ENCODE results near the gene DENND1A.

The DENND1A gene

GRCh38 chr9:123445116-123445515 lies 484.8 kb downstream of the DENND1A start:
- POLR2A ChIA-PET = no interaction called here
- no peak for DNase-seq (ENCODE audit: extremely low spot score)
- CTCF ChIA-PET = no interaction called here
- TF ChIP-seq SP1 (IDR thresholded peaks at IDR 0.05) (no peak), LEF1 (IDR thresholded peaks at IDR 0.05; ENCODE audit: borderline replicate concordance) (no peak), ZNF384 (IDR thresholded peaks at IDR 0.05) (no peak), FOXK2 (IDR thresholded peaks at IDR 0.05) (no peak)

- POLR2A ChIA-PET = no interaction called here
- TF ChIP-seq FOXA1 (IDR thresholded peaks at IDR 0.05) = no peak
- TF ChIP-seq ARNT (IDR thresholded peaks at IDR 0.05) = no peak
- no peak for TF ChIP-seq NFRKB (IDR thresholded peaks at IDR 0.05)
- TF ChIP-seq SP1 (IDR thresholded peaks at IDR 0.05) = no peak
- TF ChIP-seq FOXK2 (IDR thresholded peaks at IDR 0.05) = no peak
- TF ChIP-seq PKNOX1 (IDR thresholded peaks at IDR 0.05) = no peak
- TF ChIP-seq LEF1 (IDR thresholded peaks at IDR 0.05; ENCODE audit: borderline replicate concordance) = no peak
- no peak for TF ChIP-seq SUZ12 (IDR thresholded peaks at IDR 0.05)
- TF ChIP-seq ELF4 (IDR thresholded peaks at IDR 0.05) = no peak
- TF ChIP-seq ZNF384 (IDR thresholded peaks at IDR 0.05) = no peak
- TF ChIP-seq FOXM1 (IDR thresholded peaks at IDR 0.05; ENCODE audit: borderline replicate concordance) = no peak
- CTCF ChIA-PET = no interaction called here
- DNase-seq (ENCODE audit: extremely low spot score) = no peak
Observed at GRCh38 chr9:123441769-123442168, 488.2 kb downstream of the DENND1A start.

GRCh38 chr9:123440256-123440655 lies 489.7 kb downstream of the DENND1A start:
- POLR2A ChIA-PET = no interaction called here
- TF ChIP-seq HDGF (IDR thresholded peaks at IDR 0.05; ENCODE audit: borderline replicate concordance) (no peak), TARDBP (IDR thresholded peaks at IDR 0.05) (no peak), L3MBTL2 (conservative IDR thresholded peaks at IDR 0.05) (no peak), FOXK2 (IDR thresholded peaks at IDR 0.05) (no peak), SUZ12 (IDR thresholded peaks at IDR 0.05) (no peak), CTBP1 (IDR thresholded peaks at IDR 0.05; ENCODE audit: borderline replicate concordance) (no peak), ARNT (IDR thresholded peaks at IDR 0.05) (no peak), FOXM1 (IDR thresholded peaks at IDR 0.05; ENCODE audit: borderline replicate concordance) (no peak), ZNF384 (IDR thresholded peaks at IDR 0.05) (no peak), ELF4 (IDR thresholded peaks at IDR 0.05) (no peak), PKNOX1 (IDR thresholded peaks at IDR 0.05) (no peak), SP1 (IDR thresholded peaks at IDR 0.05) (no peak), FOXA1 (IDR thresholded peaks at IDR 0.05) (no peak)
- CTCF ChIA-PET = no interaction called here
- no peak for DNase-seq (ENCODE audit: extremely low spot score)

- POLR2A ChIA-PET = no interaction called here
- TF ChIP-seq CTBP1 (IDR thresholded peaks at IDR 0.05; ENCODE audit: borderline replicate concordance) (no peak), L3MBTL2 (conservative IDR thresholded peaks at IDR 0.05) (no peak), TARDBP (IDR thresholded peaks at IDR 0.05) (no peak), SUZ12 (IDR thresholded peaks at IDR 0.05) (no peak), ARNT (IDR thresholded peaks at IDR 0.05) (no peak), LEF1 (IDR thresholded peaks at IDR 0.05; ENCODE audit: borderline replicate concordance) (no peak), ELF4 (IDR thresholded peaks at IDR 0.05) (no peak)
- no peak for DNase-seq (ENCODE audit: extremely low spot score)
- CTCF ChIA-PET = no interaction called here
Observed at GRCh38 chr9:123438821-123439220, 491.1 kb downstream of the DENND1A start.

- TF ChIP-seq FOXM1 (IDR thresholded peaks at IDR 0.05; ENCODE audit: borderline replicate concordance) = no peak
- ChIA-PET CTCF (interaction anchor here (0.7 kb wide), 1 partner anchor 9 kb away, joined by 3 read pairs; no protein-coding TSS in a partner anchor), POLR2A (no interaction called here)
- no peak for DNase-seq (ENCODE audit: extremely low spot score)
Observed at GRCh38 chr9:123438321-123438720, 491.6 kb downstream of the DENND1A start.

- TF ChIP-seq PKNOX1 (IDR thresholded peaks at IDR 0.05) = no peak
- no peak for TF ChIP-seq BHLHE40 (IDR thresholded peaks at IDR 0.05; ENCODE audit: borderline replicate concordance)
- TF ChIP-seq HDGF (IDR thresholded peaks at IDR 0.05; ENCODE audit: borderline replicate concordance) = no peak
- no peak for TF ChIP-seq SP1 (IDR thresholded peaks at IDR 0.05)
- TF ChIP-seq NFRKB (IDR thresholded peaks at IDR 0.05) = no peak
- CTCF ChIA-PET = no interaction called here
- no peak for DNase-seq (ENCODE audit: extremely low spot score)
- POLR2A ChIA-PET = no interaction called here
Observed at GRCh38 chr9:123437201-123437600, 492.7 kb downstream of the DENND1A start.

GRCh38 chr9:123435471-123435870 lies 494.5 kb downstream of the DENND1A start:
- no peak for TF ChIP-seq FOXK2 (IDR thresholded peaks at IDR 0.05)
- TF ChIP-seq ELF4 (IDR thresholded peaks at IDR 0.05) = no peak
- no peak for DNase-seq (ENCODE audit: extremely low spot score)
- CTCF ChIA-PET = interaction anchor here (1.0 to 1.7 kb wide), 3 partner anchors 9 to 81 kb away, joined by 3 to 4 read pairs (median 3); no protein-coding TSS in a partner anchor
- POLR2A ChIA-PET = no interaction called here

Data from HEK293T (cell line).